HG03064 (cell line): ENCODE results near the gene HOXC5.

Experiments used
- ATAC-seq: cut with Tn5 transposase; IDR thresholded peaks from one replicate; pipeline ENCODE4 v1.9.1; 2021; ENCODE audit warnings: low read depth; ENCODE audit not compliant: unreplicated experiment

The HOXC5 gene

DNA sequence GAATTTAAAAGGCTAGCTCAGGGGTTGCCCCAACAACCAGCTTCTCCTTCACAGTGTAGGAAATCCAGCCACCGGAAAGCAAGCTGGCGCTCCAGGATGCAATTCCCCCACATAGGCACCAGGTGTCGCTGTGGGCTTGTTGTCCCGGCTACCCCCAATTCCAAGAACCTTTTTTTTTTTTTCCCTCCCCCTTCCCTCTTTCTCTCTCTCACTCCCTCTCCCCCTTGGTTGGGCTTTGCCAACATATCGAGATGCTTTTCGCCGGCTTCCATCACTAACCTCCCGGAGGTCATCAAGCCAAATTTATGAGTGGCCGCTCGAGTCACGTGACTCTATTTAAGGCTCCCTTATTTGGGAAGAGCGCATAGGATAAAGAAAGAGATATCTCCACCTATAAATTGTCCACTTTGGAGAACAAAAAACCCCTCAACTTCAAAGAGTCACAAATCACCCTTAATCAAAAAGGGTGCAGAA lies at the start of gene HOXC5:
Gene HOXC5, plus strand, starts transcription at position 424 of the 474 bp plus-strand sequence. CDS start 73 bp downstream, outside the sequence.
- no peak for ATAC-seq

DNA sequence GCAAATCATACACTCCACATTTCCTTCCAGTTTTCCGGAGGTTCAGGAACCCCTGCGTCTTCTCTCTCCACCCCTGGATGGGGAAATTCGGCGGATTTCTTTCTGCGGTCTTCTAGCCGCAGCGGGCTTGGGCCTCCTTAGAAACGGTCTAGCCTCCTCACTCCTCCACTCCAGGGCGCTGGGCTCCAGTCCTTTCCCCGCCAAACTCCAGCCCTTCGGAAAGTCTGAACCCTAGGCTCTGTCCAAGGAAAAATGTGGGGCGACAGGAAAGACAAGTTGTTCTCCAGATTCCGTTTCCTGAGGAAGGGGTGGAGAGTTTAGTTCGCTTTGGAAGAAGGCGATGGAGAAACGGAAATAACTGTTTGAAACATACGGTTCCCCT lies 49.3 kb upstream of the HOXC5 start:
- no peak for ATAC-seq

DNA sequence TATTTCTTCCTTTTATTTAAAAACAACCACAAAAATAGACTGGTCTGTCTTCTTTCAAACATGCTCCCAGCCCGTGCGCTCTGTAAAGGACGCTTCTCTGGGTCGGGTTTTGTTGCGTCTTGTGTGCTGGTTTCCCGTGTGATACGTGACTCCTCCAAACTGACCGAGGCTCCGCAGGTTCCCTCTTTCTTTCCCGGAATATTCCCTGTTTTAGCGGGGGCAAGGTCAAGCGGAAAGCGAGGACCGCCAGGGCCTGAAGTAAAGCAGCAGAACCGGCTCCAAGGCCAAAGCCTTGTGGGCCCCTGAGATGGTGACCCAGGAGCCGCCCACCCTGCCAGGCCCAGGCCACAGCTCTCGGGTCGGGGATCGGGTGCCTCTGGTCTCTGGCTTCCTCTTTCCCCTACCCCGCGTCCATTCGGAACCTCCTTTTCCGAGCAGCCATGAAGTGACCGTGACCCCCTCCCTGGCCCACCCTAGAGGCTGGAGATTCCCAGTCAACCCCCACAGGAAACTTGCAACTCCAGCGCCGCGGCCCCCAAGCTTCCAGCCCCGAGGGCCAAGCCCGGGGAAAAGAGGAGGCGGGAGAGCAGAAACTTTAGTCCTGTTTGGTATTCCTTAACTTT lies 48.8 kb upstream of the HOXC5 start:
- ATAC-seq = no peak

DNA sequence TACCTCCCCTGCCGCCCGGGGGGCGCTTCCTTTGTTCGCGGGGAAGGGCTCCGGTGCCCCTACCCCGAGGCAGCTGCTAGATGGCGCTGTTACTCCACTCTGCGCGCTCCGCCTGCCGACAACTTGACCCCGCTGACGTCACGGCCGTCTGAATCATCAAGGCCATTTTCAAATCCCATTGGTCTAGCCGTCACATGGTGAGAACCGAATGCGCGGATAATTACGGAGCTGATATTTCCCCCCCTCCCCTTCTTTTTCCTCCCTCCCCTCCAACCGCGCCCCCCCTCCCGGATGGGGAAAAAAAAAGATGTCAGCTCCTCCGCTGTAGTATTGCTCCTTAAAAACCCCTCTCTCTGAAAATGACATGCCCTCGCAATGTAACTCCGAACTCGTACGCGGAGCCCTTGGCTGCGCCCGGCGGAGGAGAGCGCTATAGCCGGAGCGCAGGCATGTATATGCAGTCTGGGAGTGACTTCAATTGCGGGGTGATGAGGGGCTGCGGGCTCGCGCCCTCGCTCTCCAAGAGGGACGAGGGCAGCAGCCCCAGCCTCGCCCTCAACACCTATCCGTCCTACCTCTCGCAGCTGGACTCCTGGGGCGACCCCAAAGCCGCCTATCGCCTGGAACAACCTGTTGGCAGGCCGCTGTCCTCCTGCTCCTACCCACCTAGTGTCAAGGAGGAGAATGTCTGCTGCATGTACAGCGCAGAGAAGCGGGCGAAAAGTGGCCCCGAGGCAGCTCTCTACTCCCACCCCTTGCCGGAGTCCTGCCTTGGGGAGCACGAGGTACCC lies 47.8 kb upstream of the HOXC5 start, which contains the start of gene HOXC10:
Gene HOXC10, plus strand, starts transcription at position 246 of the 791 bp plus-strand sequence. Its CDS starts 114 bp downstream, at position 360.
- no peak for ATAC-seq

DNA sequence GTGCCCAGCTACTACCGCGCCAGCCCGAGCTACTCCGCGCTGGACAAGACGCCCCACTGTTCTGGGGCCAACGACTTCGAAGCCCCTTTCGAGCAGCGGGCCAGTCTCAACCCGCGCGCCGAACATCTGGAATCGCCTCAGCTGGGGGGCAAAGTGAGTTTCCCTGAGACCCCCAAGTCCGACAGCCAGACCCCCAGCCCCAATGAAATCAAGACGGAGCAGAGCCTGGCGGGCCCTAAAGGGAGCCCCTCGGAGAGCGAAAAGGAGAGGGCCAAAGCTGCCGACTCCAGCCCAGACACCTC lies 47.2 kb upstream of the HOXC5 start:
- ATAC-seq = no peak

DNA sequence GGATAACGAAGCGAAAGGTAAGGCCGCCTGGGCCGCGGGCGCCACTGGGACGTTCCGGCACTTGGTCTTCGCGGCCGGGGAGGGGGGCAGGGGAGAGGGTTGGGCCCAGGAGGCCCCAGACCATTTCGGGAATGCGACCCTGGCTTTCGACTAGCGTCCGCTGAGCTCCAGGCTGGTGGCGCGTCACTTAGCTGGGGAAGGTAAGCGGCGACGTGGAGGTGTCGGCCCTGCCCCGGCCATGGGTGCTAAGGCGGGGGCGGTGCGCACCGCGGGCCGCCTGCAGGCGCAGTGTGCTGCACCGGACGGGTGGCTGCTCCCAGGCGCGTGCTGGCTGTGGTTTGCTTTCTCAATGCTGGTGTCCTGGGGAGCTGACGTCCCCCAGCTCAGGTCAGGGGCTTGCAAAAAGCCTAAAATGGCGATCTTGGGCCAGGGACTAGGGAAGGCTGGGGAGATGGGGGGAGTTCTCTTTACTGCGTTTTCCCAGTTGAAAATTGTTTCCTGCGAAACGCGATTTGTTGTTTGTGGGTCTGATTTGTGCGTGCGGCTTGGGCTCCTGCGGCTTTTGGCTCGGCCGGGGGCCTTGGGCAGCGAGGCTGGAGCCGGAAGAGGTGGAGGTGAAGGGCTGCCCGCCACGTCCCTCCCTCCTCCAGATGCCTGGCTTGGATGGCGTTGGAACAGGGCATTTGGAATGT lies 46.7 kb upstream of the HOXC5 start:
- no peak for ATAC-seq

DNA sequence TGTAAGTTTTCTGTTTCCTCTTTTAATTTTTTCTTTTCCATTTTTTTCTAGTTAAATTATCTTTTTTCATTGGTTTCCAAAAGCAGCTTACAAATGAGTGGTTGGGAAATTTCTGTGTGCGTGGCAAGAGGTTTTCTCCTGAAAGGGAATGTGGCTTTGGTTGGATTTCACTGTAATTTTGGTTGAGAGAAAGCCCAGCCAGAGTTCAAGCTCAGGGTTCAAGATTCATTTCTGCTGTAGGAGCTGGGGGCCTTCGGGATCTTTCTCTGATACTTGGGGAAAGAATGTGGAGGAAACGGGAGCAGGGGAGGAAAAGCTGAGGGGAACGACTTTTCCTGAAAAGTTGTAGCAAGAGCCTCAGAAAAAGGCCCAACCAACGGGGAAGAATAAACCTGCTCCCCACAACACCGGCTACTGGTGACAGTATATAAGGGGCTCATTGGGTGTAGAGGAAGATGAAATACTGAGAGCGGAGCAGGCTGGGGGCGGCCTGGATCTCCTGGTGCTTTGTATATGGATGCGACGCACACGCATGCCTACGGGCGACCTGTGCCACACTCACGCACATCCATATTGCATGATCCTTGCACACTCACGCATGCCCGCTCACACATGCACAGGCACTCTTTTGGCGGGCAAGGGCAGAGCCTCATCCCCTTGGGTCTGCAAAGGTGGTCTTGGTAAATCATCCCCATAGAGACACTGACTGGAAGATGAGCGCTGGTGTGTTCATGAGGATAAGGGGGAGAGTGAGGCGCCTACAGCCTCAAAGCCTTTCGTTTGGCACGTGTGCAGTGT lies 46.0 kb upstream of the HOXC5 start:
- ATAC-seq = no peak

DNA sequence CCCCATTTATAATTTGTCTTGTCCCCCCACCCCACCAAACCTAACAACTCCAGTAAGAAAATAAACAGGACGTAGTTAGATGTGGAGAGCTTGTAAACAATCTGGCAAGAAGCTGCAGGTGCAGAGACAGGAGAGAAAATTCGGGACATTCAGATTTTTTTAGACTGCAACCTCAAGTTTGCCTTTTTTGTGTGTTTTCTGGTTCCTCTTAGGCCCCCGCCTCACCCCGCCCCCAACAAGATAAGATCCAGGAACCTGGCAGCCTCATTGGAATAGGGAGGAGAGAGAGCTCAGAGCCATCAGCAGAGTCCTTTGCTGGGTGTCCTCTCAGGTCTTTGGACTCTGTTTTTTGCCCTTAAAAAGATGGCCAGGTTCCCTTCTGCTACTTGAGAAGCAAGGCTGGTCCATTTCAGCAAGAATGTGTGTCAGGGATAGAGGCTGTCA lies 45.0 kb upstream of the HOXC5 start:
- no peak for ATAC-seq

DNA sequence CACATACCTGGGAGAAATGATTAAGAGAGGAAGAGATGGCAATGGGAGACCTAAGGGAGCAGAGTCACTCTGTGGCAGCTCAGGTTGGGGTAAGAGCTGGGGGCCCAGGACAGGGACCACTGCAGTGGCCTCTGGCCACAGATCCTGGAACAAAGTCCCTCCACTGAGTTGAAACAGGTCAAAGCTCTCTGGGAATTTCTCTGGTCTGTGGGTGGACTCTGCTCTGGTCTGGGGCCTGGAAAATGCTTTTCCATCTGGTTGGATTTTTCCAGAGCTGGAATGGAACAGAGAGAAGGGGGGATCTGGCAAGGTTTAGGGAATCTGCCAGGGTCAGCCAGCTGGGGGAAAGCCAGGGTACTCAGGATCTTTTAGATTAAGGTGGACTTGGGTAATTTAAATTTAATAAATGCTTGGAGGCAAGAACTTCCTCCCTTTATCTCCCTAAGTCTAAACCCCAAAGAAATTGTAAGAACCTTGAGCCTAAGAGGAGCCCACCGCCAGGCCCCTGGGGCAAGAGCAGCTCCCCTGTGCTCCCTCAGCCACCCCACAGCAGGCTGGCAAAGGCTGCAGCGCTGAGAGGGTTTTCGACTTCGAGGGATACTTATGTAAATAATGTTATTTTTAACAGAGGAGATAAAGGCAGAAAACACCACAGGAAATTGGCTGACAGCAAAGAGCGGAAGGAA lies 44.2 kb upstream of the HOXC5 start:
- ATAC-seq = no peak

DNA sequence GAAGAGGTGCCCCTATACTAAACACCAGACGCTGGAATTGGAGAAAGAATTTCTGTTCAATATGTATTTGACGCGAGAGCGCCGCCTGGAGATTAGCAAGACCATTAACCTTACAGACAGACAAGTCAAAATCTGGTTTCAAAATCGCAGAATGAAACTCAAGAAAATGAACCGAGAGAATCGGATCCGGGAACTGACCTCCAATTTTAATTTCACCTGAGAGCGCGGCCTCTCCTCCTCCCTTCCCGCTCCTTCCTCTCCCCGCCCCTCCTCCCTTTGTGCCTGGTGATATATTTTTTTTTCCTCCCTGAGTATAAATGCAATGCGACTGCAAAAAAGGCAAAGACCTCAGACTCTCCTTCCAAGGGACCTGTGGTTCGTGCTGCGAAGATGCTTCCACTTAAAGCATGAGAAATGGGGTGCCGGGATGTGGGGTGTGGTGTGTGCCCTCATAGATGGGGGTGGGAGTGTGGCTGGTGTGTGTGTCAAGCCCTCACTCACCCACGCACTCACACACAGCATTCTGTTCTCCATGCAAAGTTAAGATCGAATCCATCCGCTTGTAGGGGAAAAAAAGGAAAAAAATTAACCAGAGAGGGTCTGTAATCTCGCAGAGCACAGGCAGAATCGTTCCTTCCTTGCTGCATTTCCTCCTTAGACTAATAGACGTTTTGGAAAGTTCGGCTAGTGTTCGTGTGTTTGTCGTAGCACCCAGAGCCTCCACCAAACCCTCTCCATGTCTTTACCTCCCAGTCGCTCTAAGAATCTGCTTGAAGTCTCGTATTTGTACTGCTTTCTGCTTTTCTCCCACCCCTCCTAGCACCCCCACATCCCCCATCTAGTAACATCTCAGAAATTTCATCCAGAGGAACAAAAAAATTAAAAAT lies 43.4 kb upstream of the HOXC5 start:
- ATAC-seq = no peak

DNA sequence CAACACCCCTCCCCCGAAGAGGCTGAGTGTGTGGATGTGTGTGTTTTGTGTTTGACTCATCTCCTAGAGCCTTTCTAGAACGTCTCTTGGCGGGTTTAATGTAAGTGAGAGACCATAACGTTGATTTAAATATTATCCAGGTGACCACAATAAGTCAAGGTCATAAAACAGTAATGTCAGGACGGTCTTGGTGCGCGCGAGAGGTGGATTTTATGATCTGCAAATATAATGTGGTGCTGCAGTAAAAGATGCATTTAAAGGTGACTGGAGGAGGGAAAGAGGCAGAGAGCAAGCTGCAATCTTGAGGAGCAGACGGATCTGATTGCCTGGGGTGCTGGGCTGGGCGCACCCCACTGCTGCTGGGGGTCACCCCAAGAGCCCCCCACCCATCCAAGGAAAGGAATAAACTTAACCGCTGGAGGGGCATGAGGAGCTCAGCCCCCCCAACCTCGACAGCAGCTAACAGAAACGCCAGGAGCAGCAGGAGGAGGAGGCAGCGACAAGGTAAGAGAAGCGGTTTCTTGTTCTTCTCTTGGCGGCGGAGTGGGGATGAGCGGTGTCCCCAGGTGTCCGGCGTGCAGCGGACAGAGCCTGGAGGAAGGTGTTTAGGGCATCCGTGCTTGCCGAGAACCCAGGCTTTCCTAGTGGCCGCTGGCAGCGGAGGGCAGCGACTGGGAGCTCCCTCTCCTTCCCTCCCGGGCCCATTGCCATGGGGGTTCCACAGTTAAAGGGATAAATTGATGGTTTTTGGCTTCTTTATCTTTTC lies 42.4 kb upstream of the HOXC5 start:
- ATAC-seq = no peak

DNA sequence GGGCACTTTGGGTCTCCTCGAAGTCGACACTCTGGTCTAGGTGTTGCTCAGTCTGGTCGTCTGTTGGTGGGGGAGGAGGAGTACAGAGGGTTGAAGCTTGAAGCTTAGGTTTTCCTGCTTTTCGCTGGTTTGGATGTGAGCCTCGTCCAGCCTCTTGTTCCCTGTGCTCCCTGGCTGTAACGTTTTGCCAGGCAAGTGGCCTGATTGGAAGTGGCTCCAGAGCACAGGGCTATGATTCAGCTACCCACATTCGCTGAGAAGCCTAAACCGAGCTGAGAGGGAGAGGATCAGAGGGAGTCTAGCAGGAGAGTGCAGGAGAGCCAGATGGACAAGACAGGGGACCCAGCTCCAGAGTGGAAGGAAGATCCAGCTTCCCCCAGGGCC lies 41.8 kb upstream of the HOXC5 start:
- ATAC-seq = no peak

DNA sequence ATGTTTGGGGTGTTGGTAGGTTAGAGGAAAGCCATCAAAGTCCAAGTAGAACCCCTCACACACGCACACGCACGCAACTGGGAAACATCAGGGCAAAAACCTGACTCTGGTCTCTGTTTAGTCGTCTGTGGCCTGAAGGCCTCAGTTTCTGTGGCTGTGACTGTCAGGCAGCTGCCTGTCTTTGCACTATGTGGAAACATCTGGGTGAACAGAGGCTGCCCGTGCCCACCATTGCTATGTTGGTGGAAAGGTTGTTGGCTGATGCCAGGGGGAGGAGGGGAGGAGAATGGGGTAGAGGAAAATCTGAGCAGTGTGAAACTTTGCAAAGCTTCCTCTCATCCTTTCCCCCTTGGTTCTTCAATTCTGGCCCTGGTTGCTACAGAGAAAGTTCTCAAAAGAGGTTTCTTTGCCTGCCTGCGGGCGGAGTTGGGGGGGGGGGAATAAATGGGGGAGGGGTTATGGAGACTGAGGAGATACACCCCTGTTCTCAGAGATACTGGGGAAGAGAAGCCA lies 40.4 kb upstream of the HOXC5 start:
- no peak for ATAC-seq

DNA sequence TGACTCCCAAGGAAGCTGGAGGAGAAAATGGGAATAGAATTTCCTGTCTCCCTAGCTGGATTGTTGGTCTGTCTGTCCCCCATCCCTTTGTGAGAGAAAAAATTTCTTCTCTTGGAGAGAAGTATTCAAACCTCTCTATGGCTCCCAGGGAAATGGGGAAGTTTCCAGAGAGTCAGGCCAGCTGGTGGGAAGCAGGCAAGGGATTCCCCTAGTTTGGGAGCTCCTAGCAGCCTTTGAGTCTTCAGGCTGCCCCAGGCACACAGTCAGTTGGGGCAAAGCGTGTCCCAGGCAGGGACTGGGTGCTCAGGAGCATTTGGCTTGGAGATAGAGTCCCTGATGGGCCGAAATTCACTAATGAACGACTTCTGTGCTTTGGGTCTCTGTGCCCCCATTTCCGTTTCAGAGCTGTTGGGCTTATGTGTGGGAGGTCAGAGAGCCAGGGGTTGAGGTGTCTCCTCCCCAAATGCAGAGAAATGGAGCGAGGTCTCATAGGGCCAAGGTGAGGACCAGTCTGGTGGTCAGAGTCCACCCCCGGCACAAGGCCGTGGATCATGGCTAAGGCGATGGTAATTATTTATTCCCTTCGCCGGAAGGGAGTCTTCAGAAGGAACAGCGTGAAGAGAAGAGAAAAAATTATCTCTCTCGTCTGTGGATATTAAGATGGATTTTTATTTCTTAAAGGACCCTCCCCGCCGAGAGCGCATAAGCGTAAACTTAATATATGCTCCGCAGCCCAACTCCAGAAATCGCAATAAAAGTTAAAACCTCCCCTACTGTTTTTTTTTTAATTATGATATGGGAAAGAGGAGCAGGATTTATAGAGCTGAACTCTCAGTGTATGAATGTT lies 39.5 kb upstream of the HOXC5 start:
- no peak for ATAC-seq

DNA sequence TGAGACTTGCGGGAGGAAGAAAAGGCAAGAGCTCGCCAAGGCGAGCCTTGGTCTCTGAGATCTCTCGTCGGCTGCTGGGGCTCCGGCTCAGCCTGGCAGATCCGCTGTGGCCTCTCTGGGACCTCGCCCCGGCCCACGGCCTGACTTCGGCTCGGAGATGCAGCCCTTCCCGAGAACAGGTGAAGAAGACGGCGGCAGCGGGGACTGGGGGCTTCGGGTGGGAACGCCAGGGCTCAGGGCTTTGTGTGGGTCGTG lies 38.9 kb upstream of the HOXC5 start:
- ATAC-seq = no peak

DNA sequence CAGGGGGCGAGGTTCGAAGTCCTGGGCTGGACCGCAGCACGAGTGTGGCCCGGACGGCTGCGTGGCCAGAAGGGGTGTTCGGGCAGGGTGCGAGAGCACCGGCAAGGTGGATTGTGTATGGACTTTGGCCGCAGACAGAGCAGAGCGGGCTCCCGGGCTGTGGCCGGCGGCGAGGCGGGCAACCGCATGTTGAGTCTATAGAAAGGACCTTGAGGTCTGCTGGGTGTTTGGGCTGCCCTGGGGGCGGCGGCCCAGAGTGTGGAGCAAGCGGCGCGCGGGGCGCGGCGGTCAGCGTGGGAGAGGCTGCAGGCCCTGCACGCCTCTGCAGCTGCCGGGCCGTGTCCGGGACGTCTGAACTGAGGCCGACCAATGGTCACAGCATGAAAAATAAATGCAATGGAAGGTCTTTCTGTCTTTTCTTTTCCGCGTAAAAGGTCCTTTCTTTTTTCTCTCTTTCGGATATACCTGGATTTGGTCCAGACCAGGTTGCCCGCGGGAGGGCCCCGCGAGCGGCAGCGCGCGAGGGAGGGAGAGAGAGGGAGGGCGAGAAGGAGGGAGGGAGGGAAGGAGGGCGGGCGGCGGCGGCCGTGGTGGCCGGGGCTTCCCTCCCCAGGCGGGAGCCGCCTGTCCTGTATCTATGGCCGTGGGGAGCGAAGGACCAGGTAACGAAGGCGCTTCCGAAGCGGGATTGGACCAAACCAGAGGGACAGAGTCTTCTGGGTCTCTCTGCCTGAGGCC lies 38.4 kb upstream of the HOXC5 start:
- no peak for ATAC-seq

DNA sequence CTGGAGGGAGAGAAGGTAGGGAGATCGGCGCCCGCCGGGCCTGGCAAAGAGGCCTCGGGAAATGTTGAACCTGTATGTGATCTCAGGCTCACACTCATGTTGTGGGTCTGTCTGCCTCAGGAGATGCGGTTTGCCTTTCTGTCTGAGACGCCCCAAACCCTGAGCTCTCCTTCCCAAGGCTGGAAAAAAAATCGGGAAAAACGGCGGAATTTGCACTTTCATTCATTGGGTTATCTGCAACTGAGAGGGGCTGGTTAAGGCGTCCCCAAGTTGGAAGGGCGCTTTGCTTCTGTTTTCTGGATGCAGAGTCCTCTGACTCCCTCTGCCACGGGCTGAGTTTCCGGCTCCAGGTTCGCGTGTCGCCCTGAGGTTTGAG lies 37.9 kb upstream of the HOXC5 start:
- no peak for ATAC-seq
